Chondrocyte (in vitro differentiated cells): Measurements from ENCODE around the gene NXNL2. TPM values are rescaled to one million over a fixed set of nuclear protein-coding genes. Genes with fewer than 3 reads are reported as not detected.

Source experiments
- DNase-seq: peaks from one replicate; pipeline ENCODE4 v3.0.0; 2021; ENCODE audit warnings: mixed read lengths, low spot score
- H3K27ac Mint-ChIP-seq: one replicate; pipeline ENCODE4 v1.8.0; 2021; ENCODE audit warnings: mild to moderate bottlenecking, moderate library complexity, mixed read lengths; ENCODE audit not compliant: unreplicated experiment
- H3K27me3 Mint-ChIP-seq: 2 replicates; pipeline ENCODE4 v1.8.0; 2021; ENCODE audit warnings: low read depth, mixed read lengths
- H3K36me3 Mint-ChIP-seq: 2 replicates; pipeline ENCODE4 v1.8.0; 2021; ENCODE audit warnings: low read depth, mixed read lengths
- H3K4me1 Mint-ChIP-seq: 2 replicates; pipeline ENCODE4 v1.8.0; 2021; ENCODE audit warnings: low read depth, mild to moderate bottlenecking, mixed read lengths
- H3K4me3 Mint-ChIP-seq: one replicate; pipeline ENCODE4 v1.8.0; 2021; ENCODE audit warnings: mild to moderate bottlenecking, moderate library complexity, mixed read lengths; ENCODE audit not compliant: unreplicated experiment
- H3K9me3 Mint-ChIP-seq: 2 replicates; pipeline ENCODE4 v1.8.0; 2021; ENCODE audit warnings: low read depth, mixed read lengths
- CTCF ChIP-seq: fragments of 200-600 bp; sonication (generic); IDR thresholded peaks from 2 replicates; pipeline ENCODE4 v1.5.0; 2021; ENCODE audit warnings: antibody characterized with exemption, mild to moderate bottlenecking, moderate library complexity
- total RNA-seq: library from RNA; stranded (reverse); gene quantifications from 3 replicates; pipeline ENCODE4 v1.2.1, GENCODE V29; 2021

The NXNL2 gene
- total RNA-seq, 1 donor from 2014 or later: 0.50 TPM

GRCh38 chr9:88531920-88532698 is 2.9 kb upstream of the NXNL2 start:
- no peaks in the 10 kb centered on the region for H3K9me3 Mint-ChIP-seq
- H3K4me1 Mint-ChIP-seq: peaks cover 57% of the 10 kb centered on the region
- no peaks in the 10 kb centered on the region for H3K27me3 Mint-ChIP-seq
- peak overlapping the region; percentile 86 for H3K27ac Mint-ChIP-seq
- peak overlapping the region; percentile 93 for H3K4me3 Mint-ChIP-seq
- TF ChIP-seq CTCF: peak; percentile 68
- no peaks in the 10 kb centered on the region for H3K36me3 Mint-ChIP-seq
- DNase-seq: no peak

DNA sequence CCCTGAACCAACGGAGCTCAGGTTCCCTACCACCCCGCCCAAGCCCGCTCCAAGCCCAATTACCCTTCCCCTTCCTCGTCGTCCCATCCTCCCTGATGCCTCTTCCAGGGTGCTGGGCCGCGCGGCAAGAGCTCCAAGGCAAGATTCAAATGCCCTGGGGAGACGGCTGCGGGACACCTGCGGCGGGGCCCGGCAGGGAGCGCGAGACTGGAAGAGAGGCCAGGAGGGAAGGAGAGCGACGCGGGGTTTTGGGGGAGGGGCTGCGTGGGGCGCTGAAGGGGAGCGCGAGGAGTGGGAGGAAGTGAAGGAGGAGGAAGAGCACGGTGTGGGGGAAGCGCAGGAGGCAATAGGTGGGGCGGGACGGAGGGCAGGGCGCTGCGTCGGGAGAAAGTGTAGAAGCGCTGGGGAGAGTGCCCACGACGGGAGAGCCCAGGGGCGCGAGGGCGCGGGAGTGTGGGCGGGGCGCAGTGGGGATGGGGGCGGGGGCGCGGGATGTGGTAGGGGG is 975 bp upstream of the NXNL2 start:
- Mint-ChIP-seq H3K27me3 (no peaks in the 10 kb centered on the region), H3K36me3 (no peaks in the 10 kb centered on the region), H3K4me1 (peaks cover 62% of the 10 kb centered on the region), H3K9me3 (no peaks in the 10 kb centered on the region), H3K27ac (peak overlapping the region; percentile 87), H3K4me3 (peak overlapping the region; percentile 93)
- DNase-seq: no peak
- peak; percentile 25 for TF ChIP-seq CTCF

GRCh38 chr9:88535226-88536022 is 446 bp downstream of the NXNL2 start:
- no peaks in the 10 kb centered on the region for H3K27me3 Mint-ChIP-seq
- no peak overlapping the region for H3K27ac Mint-ChIP-seq
- H3K4me3 Mint-ChIP-seq: peak overlapping the region; percentile 93
- H3K36me3 Mint-ChIP-seq: no peaks in the 10 kb centered on the region
- peak; percentile 22 for TF ChIP-seq CTCF
- no peak for DNase-seq
- no peaks in the 10 kb centered on the region for H3K9me3 Mint-ChIP-seq
- peaks cover 49% of the 10 kb centered on the region for H3K4me1 Mint-ChIP-seq

GRCh38 chr9:88536023-88536324 is 996 bp downstream of the NXNL2 start:
- Mint-ChIP-seq H3K36me3 (no peaks in the 10 kb centered on the region), H3K4me3 (peak overlapping the region; percentile 93), H3K27ac (no peak overlapping the region), H3K4me1 (peaks cover 43% of the 10 kb centered on the region), H3K9me3 (no peaks in the 10 kb centered on the region), H3K27me3 (no peaks in the 10 kb centered on the region)
- no peak for TF ChIP-seq CTCF
- DNase-seq: no peak

DNA sequence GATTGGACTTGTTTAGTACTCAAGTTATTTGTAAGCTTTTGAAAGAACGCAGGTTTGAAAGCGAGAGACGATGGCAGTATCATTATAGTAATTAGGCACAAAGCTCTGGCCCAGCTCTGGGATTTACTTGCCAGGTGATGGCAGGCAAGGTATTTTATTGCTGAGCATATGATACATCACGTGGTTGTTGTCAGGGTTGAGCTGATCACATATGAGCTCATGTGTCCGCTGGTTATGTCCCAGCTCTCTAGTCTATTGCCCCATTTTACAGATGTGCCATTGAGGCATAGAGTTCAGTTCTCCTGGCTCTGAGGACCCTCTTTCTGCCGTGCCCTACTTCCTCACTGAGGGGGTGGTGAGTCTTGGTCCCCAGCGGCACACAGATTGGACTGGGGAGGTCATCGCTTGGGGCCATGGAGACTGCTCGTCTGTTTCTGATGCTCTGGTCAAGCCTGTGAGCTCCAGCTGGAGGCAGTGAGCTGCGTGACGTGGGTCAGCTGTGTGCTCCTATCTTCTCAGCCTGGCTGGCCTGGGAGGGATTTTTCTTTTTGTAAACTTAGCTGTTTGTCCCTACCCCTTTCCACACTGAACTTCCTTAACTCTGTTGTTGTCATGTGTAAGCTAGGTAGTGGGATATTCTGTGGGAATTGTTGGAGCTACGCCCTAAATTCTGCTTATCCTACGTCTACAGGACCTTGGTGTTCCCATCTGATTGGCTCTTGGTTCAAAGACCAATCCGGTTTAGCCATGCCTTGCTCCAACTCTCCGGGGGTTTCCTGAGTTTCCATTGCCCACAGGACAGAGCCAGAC is 2.2 kb downstream of the NXNL2 start:
- H3K4me1 Mint-ChIP-seq: peaks cover 36% of the 10 kb centered on the region
- DNase-seq: no peak

More for the DNA sequence above, 2.2 kb downstream of the NXNL2 start:
- H3K36me3 Mint-ChIP-seq: no peaks in the 10 kb centered on the region
- no peaks in the 10 kb centered on the region for H3K27me3 Mint-ChIP-seq
- H3K27ac Mint-ChIP-seq: peak overlapping the region; percentile 79
- H3K9me3 Mint-ChIP-seq: no peaks in the 10 kb centered on the region
- no peak overlapping the region for H3K4me3 Mint-ChIP-seq
- no peak for TF ChIP-seq CTCF
